ENCODE results near the gene TNS1. TPM values are rescaled to one million over a fixed set of nuclear protein-coding genes. Genes with fewer than 3 reads are reported as not detected.

The TNS1 gene
- total RNA-seq, 1 donor = 116 TPM

DNA sequence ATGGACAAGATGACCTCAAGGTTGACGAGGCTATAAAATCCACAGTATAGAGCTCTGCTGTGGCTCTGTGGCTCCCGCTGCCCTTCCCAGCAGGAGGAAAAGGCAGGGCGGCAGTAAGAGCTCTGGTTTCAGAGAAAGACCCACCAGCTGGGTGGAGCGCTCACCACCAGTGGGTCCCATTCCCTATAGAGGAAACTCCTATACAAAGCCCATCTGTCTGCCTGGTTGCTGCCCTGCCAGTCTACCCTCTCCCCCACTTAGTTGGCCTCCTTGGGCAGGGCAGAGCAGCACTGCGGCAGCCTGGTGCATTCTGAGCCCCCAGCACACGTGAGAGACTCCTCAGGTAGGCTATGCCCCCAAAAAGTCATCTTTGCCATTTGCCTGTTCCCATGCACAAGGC lies 26.5 kb downstream of the TNS1 start:
- no peak overlapping the region for H3K4me3 ChIP-seq (ENCODE audit: low read depth, low read length)
- no peak for DNase-seq (ENCODE audit: low read depth)
- TF ChIP-seq, protein P1, sequence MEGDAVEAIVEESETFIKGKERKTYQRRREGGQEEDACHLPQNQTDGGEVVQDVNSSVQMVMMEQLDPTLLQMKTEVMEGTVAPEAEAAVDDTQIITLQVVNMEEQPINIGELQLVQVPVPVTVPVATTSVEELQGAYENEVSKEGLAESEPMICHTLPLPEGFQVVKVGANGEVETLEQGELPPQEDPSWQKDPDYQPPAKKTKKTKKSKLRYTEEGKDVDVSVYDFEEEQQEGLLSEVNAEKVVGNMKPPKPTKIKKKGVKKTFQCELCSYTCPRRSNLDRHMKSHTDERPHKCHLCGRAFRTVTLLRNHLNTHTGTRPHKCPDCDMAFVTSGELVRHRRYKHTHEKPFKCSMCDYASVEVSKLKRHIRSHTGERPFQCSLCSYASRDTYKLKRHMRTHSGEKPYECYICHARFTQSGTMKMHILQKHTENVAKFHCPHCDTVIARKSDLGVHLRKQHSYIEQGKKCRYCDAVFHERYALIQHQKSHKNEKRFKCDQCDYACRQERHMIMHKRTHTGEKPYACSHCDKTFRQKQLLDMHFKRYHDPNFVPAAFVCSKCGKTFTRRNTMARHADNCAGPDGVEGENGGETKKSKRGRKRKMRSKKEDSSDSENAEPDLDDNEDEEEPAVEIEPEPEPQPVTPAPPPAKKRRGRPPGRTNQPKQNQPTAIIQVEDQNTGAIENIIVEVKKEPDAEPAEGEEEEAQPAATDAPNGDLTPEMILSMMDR (IDR thresholded peaks at IDR 0.05; ENCODE audit: insufficient read depth, low read length) = no peak

DNA sequence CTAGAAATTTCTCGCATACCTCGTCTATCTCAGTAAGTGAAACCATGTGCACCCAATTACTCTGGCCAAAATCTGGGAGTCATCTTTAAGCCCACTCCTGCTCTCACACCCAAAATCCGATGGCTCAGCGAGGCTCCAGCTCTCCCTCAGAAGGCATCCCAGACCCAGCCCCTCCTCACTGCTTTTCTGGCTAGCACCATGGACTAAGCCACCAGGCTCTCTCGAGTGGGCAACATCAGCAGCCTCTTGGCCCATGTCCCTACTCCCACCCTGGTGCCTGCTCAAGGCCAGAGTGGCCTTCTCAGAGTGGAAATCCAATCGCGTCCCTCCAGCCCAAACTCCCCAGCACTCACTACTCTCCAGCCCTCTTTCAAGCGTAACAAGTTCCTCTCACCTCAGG lies 27.2 kb downstream of the TNS1 start:
- no peak overlapping the region for H3K4me3 ChIP-seq (ENCODE audit: low read depth, low read length)
- peak; percentile 47 for DNase-seq (ENCODE audit: low read depth)
- TF ChIP-seq, protein P1 (IDR thresholded peaks at IDR 0.05; ENCODE audit: insufficient read depth, low read length) = no peak

DNA sequence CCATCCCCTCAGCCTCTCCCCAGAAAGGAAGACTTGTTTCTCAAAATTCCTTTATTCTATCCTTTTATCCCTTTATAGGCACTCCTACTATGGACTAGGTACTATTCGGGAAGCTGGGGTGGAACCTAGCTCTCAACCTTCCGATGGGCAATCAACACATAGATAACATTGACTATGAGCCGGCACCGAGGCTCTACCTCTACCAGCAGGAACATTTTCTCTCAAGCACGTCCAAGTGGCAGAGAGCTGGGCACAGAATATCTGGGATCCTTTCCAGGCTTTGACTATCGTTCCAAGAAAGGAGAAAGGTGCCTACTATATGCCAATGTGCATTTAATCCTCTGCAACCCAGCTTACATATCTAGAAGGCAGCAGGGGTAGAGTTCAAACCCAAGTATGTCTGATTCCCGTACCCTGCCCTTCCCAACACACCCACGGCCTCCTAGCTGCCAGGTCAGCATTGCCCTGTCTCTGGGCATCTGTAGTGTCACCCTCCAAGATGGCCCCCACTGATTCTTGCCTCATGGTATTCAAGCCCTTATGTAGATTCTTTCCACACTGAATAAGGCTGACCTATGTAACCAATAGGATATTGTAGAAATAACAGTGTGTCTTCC lies 28.3 kb downstream of the TNS1 start:
- TF ChIP-seq, protein P1 (IDR thresholded peaks at IDR 0.05; ENCODE audit: insufficient read depth, low read length) = no peak
- DNase-seq (ENCODE audit: low read depth) = no peak

DNA sequence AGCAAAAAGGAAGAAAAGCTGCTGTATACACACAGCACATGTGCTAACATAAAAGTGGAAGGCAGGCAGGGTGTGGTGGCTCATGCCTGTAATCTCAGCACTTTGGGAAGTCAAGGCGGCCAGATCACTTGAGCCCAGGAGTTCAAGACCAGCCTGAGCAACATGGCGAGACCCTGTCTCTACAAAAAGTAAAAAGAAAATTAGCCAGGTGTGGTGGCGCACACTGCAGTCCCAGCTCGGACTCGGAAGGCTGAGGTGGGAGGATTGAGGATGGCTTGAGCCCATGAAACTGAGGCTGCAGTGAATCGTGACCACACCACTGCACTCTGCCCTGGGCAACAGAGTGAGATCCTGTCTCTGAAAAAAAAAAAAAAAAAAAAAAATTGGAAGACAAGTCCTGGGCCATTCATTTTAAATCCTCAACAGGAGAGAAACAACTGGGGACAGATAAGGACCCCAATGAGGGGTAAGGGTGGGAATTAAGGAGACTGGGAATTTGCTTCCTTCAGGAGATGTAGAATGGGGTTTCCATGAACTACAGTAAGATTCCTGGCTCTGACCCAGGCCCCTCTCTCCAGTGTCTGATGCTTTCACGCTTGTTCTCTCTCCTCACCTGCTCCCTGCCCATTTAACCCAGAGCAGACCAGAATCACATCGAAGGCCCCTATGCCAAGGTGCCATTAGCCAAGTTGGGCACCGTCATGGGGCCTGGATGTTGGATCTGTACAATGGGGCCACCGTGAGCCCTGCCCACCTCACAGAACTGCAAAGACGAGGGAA lies 29.6 kb downstream of the TNS1 start:
- TF ChIP-seq, protein P1 (IDR thresholded peaks at IDR 0.05; ENCODE audit: insufficient read depth, low read length) = no peak
- no peak overlapping the region for H3K4me3 ChIP-seq (ENCODE audit: low read depth, low read length)
- no peak for DNase-seq (ENCODE audit: low read depth)

More for the DNA sequence above, 28.3 kb downstream of the TNS1 start:
- H3K4me3 ChIP-seq (ENCODE audit: low read depth, low read length) = no peak overlapping the region

DNA sequence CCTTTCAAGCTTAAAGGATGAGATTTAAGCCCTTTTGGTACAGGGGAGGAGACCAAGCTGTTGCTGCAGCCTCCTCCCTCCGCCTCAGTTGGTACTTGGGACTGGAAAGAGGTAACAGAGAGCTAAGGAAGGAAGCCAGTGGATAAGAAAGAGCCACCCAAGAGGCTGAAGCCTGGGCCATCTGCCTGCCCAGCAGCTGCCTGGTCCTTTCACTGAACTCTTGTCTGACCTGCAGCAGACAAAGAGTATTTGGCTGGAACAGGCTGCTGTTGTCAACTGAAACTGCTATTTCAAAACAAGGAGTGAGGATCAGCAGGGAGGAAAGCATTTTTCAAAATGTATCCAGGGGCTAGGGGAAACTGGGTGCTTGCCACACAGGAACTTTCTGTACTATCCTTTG lies 30.3 kb downstream of the TNS1 start:
- TF ChIP-seq, protein P1 (IDR thresholded peaks at IDR 0.05; ENCODE audit: insufficient read depth, low read length) = no peak
- no peak for DNase-seq (ENCODE audit: low read depth)
- no peak overlapping the region for H3K4me3 ChIP-seq (ENCODE audit: low read depth, low read length)

DNA sequence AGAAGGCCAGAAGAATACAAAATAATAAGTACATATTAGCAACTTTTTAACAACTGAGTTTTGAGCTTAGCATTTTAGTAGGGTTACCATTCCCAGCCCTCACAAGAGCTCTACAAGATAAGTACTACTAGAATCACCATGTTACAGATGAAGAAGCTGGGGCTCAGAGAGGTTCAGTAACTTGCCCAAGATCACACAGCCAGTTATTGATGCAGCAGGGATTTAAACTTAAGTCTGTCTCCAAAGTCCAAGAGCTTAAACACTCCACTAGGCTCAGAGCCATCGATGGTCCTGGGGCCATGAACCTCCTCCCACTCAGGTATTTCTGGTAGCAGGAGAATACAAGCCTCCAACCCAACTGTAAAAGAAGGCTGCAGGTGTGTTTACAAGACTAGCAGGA lies 30.8 kb downstream of the TNS1 start:
- TF ChIP-seq, protein P1 (IDR thresholded peaks at IDR 0.05; ENCODE audit: insufficient read depth, low read length) = no peak
- no peak overlapping the region for H3K4me3 ChIP-seq (ENCODE audit: low read depth, low read length)
- DNase-seq (ENCODE audit: low read depth) = no peak

All from fibroblast of the aortic adventitia (primary cell).